ENCODE data around the gene CYB561A3. TPM values are rescaled to one million over a fixed set of nuclear protein-coding genes. Genes with fewer than 3 reads are reported as not detected.
A peak's percentile ranks its signal among the peaks of the same experiment; 100 is the strongest.

The CYB561A3 gene
- total RNA-seq, 4 donors from 2014 or later: 75.9 to 112 (median 87.4) TPM

DNA sequence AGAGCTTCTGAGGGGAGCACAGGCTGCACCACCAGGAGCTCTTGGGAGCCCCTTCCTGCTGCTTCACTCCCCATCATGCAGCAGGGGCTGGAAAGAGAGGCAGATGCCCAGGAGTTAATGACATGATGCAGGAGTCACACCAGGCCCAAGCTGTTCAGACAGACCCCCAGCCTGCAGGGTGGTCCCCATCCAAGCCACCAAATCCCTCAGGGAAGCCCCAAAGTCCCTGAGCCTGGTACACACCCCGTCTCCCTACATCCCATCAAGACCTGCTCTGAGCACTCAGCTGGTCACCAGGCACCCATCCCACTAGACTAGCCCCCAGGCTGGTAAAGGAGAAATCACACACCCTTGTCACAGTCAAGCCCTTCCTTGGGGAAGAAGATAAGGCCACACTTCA lies 11.3 kb downstream of the CYB561A3 start:
- peaks cover 0 to 74% (median 0%) of the 10 kb centered on the region in 3 donors for H3K36me3 ChIP-seq
- H3K9me3 ChIP-seq: no peaks in the 10 kb centered on the region
- H3K4me3 ChIP-seq: no peak overlapping the region
- H3K27ac ChIP-seq: no peak overlapping the region
- DNase-seq: no peak
- peaks cover 0 to 20% (median 10%) of the 10 kb centered on the region in 4 donors for H3K4me1 ChIP-seq
- no peak for TF ChIP-seq POLR2A (IDR thresholded peaks at IDR 0.05)
- TF ChIP-seq, protein P1, sequence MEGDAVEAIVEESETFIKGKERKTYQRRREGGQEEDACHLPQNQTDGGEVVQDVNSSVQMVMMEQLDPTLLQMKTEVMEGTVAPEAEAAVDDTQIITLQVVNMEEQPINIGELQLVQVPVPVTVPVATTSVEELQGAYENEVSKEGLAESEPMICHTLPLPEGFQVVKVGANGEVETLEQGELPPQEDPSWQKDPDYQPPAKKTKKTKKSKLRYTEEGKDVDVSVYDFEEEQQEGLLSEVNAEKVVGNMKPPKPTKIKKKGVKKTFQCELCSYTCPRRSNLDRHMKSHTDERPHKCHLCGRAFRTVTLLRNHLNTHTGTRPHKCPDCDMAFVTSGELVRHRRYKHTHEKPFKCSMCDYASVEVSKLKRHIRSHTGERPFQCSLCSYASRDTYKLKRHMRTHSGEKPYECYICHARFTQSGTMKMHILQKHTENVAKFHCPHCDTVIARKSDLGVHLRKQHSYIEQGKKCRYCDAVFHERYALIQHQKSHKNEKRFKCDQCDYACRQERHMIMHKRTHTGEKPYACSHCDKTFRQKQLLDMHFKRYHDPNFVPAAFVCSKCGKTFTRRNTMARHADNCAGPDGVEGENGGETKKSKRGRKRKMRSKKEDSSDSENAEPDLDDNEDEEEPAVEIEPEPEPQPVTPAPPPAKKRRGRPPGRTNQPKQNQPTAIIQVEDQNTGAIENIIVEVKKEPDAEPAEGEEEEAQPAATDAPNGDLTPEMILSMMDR (IDR thresholded peaks at IDR 0.05): no peak
- H3K27me3 ChIP-seq: no peaks in the 10 kb centered on the region

DNA sequence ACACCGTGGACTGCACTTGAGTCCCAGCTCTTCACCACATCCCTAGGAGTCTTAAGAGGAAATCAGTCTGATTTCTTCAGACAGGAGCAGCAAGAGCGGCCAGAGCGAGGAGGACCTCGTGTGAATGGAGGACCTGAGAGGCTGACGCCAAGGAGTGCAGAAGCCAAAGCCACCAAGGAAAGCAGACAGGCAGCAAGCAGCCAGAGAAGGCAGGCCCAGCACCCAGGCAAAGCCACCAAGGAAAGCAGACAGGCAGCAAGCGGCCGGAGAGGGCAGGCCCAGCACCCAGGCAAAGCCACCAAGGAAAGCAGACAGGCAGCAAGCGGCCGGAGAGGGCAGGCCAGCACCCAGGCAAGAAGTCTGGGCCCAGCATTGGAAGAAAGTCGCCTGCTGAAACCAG lies 11.8 kb downstream of the CYB561A3 start:
- H3K4me1 ChIP-seq: peaks cover 0 to 16% (median 10%) of the 10 kb centered on the region in 4 donors
- no peaks in the 10 kb centered on the region for H3K9me3 ChIP-seq
- no peak for TF ChIP-seq POLR2A (IDR thresholded peaks at IDR 0.05)
- TF ChIP-seq, protein P1 (IDR thresholded peaks at IDR 0.05): no peak
- no peak for DNase-seq
- peaks cover 0 to 74% (median 0%) of the 10 kb centered on the region in 3 donors for H3K36me3 ChIP-seq
- no peak overlapping the region for H3K4me3 ChIP-seq
- no peaks in the 10 kb centered on the region for H3K27me3 ChIP-seq
- no peak overlapping the region for H3K27ac ChIP-seq

DNA sequence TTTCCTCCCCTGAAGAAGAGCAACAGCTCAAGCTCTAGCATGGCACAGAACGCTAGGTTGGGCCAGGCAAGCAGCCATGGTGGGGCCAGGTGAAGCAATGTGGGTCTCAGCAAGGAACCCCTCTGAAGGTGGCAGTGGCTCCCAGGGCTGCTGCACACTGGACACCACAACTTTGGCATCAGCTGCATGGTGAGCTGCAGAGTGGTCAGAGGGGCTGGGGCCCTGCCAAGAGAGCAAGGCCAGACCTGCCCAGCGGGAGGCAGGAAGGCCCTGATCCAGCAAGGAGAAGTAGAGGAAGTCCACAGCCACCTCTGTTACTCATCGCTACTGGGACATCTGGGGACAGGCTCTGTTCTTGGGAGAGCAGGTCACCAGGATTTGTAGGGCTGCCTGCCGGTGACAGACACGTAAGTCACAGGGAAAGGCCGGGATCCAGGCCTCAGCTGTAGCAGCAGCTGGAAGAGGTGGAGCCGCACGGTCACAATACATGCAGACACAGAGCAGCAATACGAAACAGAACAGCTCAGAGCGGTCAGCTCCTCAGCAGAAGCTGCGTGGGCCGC lies 12.4 kb downstream of the CYB561A3 start:
- DNase-seq: no peak
- Histone ChIP-seq H3K27ac (no peak overlapping the region), H3K36me3 (peaks cover 0 to 76% (median 0%) of the 10 kb centered on the region in 3 donors), H3K4me3 (no peak overlapping the region), H3K27me3 (no peaks in the 10 kb centered on the region), H3K9me3 (no peaks in the 10 kb centered on the region), H3K4me1 (peaks cover 0 to 13% (median 9%) of the 10 kb centered on the region in 4 donors)
- TF ChIP-seq, protein P1 (IDR thresholded peaks at IDR 0.05): no peak
- TF ChIP-seq POLR2A (IDR thresholded peaks at IDR 0.05): no peak

DNA sequence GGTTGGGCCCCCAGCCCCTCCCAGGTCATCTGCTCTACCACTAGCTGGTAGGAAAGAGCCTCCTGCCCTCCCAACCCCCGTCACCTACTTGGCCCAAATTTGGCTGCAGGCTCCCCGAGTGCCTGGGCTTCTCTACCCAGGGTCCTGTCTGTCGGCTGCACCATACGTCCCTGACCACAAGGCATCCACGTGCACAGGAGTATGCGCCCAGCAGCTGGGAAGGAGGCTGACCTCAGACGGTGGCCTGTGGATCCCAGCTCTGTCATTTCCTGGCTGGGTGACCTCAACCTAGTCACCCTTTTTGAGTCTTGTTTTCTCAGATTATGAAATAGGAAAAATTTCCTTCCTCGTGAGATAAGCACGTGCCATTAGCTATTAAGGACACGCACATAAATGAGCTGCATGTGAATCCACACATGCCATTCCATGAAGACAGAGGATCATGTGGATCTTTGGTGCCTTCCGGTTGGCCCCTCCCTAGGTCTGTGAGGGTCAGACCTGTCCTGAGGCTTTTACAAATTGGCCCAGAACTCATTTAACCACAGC lies 13.7 kb downstream of the CYB561A3 start:
- H3K27ac ChIP-seq: no peak overlapping the region
- no peak overlapping the region for H3K4me3 ChIP-seq
- TF ChIP-seq POLR2A (IDR thresholded peaks at IDR 0.05): no peak
- TF ChIP-seq, protein P1 (IDR thresholded peaks at IDR 0.05): no peak
- peaks cover 0 to 78% (median 0%) of the 10 kb centered on the region in 3 donors for H3K36me3 ChIP-seq
- no peaks in the 10 kb centered on the region for H3K27me3 ChIP-seq
- no peak for DNase-seq
- peaks cover 0 to 3% (median 0%) of the 10 kb centered on the region in 4 donors for H3K4me1 ChIP-seq
- no peaks in the 10 kb centered on the region for H3K9me3 ChIP-seq

DNA sequence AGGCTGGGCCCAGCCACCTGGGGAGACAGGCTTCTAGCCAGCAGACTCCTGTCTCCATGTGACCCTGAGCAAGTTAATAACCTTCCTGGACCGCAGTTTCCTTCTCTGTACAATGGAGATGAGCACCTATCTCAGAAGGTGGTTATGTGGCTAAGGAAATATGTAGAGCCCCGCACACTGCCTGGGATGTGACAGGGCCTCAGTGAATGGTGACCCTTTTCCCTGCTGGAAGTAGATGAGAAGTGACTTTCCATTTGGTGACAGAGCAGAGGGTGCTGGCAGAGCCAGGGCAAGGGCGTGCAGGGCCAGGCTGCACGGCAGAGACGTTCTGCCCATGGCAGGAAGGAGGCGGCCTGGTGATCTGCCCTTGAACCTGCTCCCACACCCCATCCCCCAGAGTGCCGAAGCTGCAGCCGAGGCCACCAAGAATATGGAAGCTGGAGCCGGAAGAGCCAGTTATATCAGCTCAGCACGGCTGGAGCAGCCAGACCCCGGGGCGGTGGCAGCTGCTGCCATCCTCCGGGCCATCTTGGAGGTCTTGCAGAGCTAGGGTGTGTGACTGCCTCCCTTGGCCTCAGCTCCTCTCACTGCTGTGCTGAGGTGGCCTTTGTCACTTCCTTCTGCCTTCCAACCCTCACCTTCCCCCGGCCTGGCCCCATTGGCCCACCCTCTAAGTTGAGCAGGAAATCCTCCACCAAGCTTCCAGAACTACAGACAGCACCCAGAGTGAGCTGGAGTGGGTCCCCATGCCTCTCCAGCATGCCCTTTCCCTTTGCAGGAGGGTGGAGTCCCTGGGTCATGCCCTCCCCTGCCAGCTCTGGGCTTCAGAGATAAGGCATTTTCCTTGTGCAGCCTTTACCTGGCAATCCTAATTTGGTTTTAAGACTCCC lies 15.5 kb downstream of the CYB561A3 start:
- peaks cover 0 to 77% (median 0%) of the 10 kb centered on the region in 3 donors for H3K36me3 ChIP-seq
- no peaks in the 10 kb centered on the region for H3K27me3 ChIP-seq
- TF ChIP-seq, protein P1 (IDR thresholded peaks at IDR 0.05): no peak
- no peak for TF ChIP-seq POLR2A (IDR thresholded peaks at IDR 0.05)
- no peak overlapping the region for H3K4me3 ChIP-seq
- DNase-seq: no peak
- peak overlapping the region in 1 of 4 donors; percentile 2 for H3K27ac ChIP-seq
- no peaks in the 10 kb centered on the region for H3K9me3 ChIP-seq
- H3K4me1 ChIP-seq: peaks cover 0 to 3% (median 0%) of the 10 kb centered on the region in 4 donors

Data from Peyer's patch (tissue), 4 donors.